Immature natural killer cell (primary cell): Measurements from ENCODE around the gene ASPHD2. TPM values are rescaled to one million over a fixed set of nuclear protein-coding genes. Genes with fewer than 3 reads are reported as not detected.

ENCODE experiments used
- DNase-seq, 3 donors: peaks; one replicate each; pipeline ENCODE4 v3.0.0; 2022; ENCODE audit warnings: mixed read lengths in 1 of 3
- H3K27ac Mint-ChIP-seq, 6 donors: one replicate each; pipeline ENCODE4 v1.8.0; 2020; ENCODE audit warnings: mixed read lengths in 6 of 6, mild to moderate bottlenecking in 5 of 6, inconsistent platforms in 4 of 6, moderate library complexity in 3 of 6
- H3K27me3 Mint-ChIP-seq, 3 donors: one replicate each; pipeline ENCODE4 v1.8.0; 2020 to 2021; ENCODE audit warnings: low read depth in 3 of 3, mild to moderate bottlenecking in 3 of 3, mixed read lengths in 3 of 3, moderate library complexity in 3 of 3, inconsistent platforms in 1 of 3
- H3K36me3 Mint-ChIP-seq, 3 donors: one replicate each; pipeline ENCODE4 v1.8.0; 2020; ENCODE audit warnings: mixed read lengths in 3 of 3, inconsistent platforms in 2 of 3, mild to moderate bottlenecking in 2 of 3
- H3K4me1 Mint-ChIP-seq, 2 donors: one replicate each; pipeline ENCODE4 v1.8.0; 2020; ENCODE audit warnings: inconsistent platforms in 2 of 2, mild to moderate bottlenecking in 2 of 2, mixed read lengths in 2 of 2, moderate library complexity in 1 of 2
- H3K4me3 Mint-ChIP-seq, 5 donors: one replicate each; pipeline ENCODE4 v1.8.0; 2020; ENCODE audit warnings: mild to moderate bottlenecking in 5 of 5, mixed read lengths in 5 of 5, inconsistent platforms in 3 of 5, moderate library complexity in 3 of 5
- H3K9me3 Mint-ChIP-seq, 6 donors: one replicate each; pipeline ENCODE4 v1.8.0; 2020; ENCODE audit warnings: mild to moderate bottlenecking in 6 of 6, mixed read lengths in 6 of 6, inconsistent platforms in 4 of 6, moderate library complexity in 3 of 6
- polyA plus RNA-seq, 3 donors: library from polyadenylated mRNA; unstranded; fragments of 300-500 nt; fragmentation: Illumina TruSeq; gene quantifications; one replicate each; pipeline ENCODE4 v1.2.3, GENCODE V29; 2021

Gene ASPHD2
- polyA plus RNA-seq, 3 donors from 2014 or later, result 1.5 to 2.2 (median 1.8) TPM

DNA sequence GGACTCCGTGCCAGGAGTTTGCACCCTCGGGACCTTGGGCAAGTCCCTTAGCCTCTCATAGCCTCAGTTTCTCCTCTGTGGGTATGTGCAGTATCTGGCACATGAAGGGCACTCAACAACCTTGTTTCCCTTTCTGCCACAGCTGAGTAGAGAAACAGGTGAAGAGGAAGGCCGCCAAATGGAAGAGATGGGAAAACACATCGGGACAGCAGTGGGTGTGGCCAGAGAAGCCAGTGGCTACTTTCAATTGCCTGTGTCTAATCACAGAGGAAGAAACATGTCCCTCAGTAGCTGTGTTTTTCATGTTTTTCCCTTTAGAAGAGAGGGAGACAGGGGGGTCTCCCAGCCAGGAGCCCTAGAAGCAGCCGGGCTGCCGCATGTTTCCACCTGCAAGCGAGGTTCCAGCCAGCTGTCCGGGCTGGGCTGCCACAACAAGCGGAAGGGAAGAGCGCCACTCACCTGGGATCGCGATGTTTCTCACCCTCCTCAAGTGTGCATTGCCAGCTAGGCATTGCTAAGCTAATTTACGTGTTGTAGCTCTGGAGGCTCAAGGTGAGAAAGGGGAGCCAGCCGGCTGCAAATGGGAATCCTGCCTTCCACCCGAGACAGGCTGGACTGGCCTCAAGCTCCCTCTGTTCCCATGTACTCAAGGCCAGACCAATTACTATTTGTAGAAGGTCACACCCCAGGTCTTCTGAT, 16.7 kb downstream of the ASPHD2 start:
- no peak overlapping the region for H3K4me3 Mint-ChIP-seq
- no peaks in the 10 kb centered on the region for H3K9me3 Mint-ChIP-seq
- no peak for DNase-seq
- H3K27me3 Mint-ChIP-seq, result peaks cover 0 to 2% (median 0%) of the 10 kb centered on the region in 3 donors
- H3K36me3 Mint-ChIP-seq, result peaks cover 0 to 4% (median 3%) of the 10 kb centered on the region in 3 donors
- H3K27ac Mint-ChIP-seq, result no peak overlapping the region
- H3K4me1 Mint-ChIP-seq, result no peaks in the 10 kb centered on the region

DNA sequence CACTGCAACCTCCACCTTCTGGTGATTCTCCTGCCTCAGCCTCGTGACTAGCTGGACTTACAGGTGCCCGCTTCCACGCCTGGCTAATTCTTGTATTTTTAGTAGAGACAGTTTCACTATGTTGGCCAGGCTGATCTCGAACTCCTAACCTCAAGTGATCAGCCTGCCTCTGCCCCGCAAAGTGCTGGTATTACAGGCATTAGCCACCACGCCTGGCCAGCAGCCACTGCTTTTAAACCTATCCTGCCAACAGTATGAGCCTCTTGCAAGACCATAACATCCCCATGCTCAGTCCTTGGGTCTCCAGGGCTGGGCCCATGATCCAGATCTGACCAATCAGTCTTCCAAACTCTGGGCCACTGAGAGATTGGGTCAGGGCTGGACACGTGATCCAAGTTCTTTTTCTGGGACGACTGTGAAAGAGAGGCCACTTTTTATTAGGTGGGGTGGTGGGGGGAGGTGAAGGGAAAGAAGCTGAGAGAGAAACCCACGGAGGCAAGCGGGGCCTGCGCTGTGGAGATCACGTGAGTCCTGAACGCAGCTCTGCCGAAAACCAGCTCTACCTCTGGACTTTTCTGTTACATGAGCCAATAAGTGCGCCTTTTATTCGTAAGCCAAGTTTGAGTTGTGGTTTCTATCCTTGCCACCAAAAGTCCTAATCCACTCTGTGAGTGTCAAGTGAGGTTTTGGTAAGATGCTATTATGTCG, 17.9 kb downstream of the ASPHD2 start:
- Mint-ChIP-seq H3K4me1 (no peaks in the 10 kb centered on the region), H3K4me3 (no peak overlapping the region), H3K27ac (no peak overlapping the region), H3K9me3 (no peaks in the 10 kb centered on the region), H3K36me3 (peaks cover 7 to 10% (median 7%) of the 10 kb centered on the region in 3 donors), H3K27me3 (peaks cover 0 to 2% (median 0%) of the 10 kb centered on the region in 3 donors)
- DNase-seq, result no peak

GRCh38 chr22:26447584-26448329, 18.7 kb downstream of the ASPHD2 start:
- Mint-ChIP-seq H3K4me3 (no peak overlapping the region), H3K27ac (no peak overlapping the region), H3K9me3 (no peaks in the 10 kb centered on the region), H3K36me3 (peaks cover 7 to 10% (median 7%) of the 10 kb centered on the region in 3 donors), H3K4me1 (no peaks in the 10 kb centered on the region), H3K27me3 (peaks cover 0 to 4% (median 0%) of the 10 kb centered on the region in 3 donors)
- DNase-seq, result no peak

GRCh38 chr22:26448334-26448733, 19.3 kb downstream of the ASPHD2 start:
- Mint-ChIP-seq H3K27ac (no peak overlapping the region), H3K36me3 (peaks cover 5 to 10% (median 7%) of the 10 kb centered on the region in 3 donors), H3K4me1 (no peaks in the 10 kb centered on the region), H3K4me3 (no peak overlapping the region), H3K9me3 (no peaks in the 10 kb centered on the region), H3K27me3 (peaks cover 0 to 4% (median 0%) of the 10 kb centered on the region in 3 donors)
- DNase-seq, result no peak

DNA sequence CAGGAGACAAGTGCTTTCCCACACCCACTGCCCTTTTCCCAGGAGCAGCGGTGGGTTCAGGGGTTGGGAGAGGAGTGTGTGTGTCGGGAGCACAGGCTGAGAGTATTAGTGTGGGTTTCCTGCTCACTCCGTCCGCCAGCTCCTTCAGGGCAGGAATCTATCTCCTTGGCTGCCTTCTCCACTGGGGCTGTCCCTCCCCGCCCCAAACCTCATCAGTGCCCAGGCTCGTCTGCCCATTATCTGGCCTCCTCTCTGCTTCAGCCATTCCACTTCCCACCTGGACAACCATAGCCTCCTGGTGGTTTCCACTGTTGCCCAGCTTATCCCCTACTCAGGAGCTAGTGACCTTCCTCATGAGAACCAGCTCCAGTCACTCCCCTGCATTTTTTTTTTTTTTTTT, 19.9 kb downstream of the ASPHD2 start:
- Mint-ChIP-seq H3K4me3 (no peak overlapping the region), H3K9me3 (no peaks in the 10 kb centered on the region), H3K27me3 (peaks cover 0 to 4% (median 0%) of the 10 kb centered on the region in 3 donors), H3K36me3 (peaks cover 7 to 10% (median 7%) of the 10 kb centered on the region in 3 donors), H3K4me1 (no peaks in the 10 kb centered on the region), H3K27ac (peak overlapping the region in 1 of 6 donors; percentile 45)
- DNase-seq, result no peak

- Mint-ChIP-seq H3K27me3 (peaks cover 0 to 4% (median 0%) of the 10 kb centered on the region in 3 donors), H3K27ac (no peak overlapping the region), H3K4me1 (no peaks in the 10 kb centered on the region), H3K9me3 (no peaks in the 10 kb centered on the region), H3K36me3 (peaks cover 7 to 13% (median 11%) of the 10 kb centered on the region in 3 donors), H3K4me3 (no peak overlapping the region)
- DNase-seq, result no peak
Measured at GRCh38 chr22:26450453-26451185, 21.6 kb downstream of the ASPHD2 start.

GRCh38 chr22:26452236-26453016, 23.4 kb downstream of the ASPHD2 start:
- no peak for DNase-seq
- Mint-ChIP-seq H3K4me3 (no peak overlapping the region), H3K27me3 (peaks cover 0 to 4% (median 0%) of the 10 kb centered on the region in 3 donors), H3K4me1 (no peaks in the 10 kb centered on the region), H3K27ac (peak overlapping the region in 1 of 6 donors; percentile 34), H3K36me3 (peaks cover 12 to 17% (median 16%) of the 10 kb centered on the region in 3 donors), H3K9me3 (no peaks in the 10 kb centered on the region)

DNA sequence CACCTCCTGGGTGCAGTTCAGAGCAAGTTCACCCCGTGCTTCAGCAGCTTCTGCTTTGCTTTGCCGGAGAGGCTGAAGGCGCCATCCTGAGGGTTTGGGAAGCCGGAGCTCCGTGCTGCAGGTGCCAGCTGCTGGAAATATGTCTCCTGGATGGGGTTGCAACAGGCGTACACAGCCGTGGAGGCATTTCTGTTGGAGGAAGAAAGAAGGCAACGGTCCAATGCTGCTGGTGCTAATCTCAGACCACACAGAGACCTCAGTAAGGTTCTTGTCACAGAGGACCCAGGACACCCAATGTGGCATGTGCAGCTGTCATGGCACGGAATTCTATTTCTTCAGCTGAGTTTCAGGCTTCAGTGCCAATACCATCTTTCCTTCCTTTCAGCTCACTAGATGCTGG, 24.2 kb downstream of the ASPHD2 start:
- Mint-ChIP-seq H3K4me3 (no peak overlapping the region), H3K4me1 (no peaks in the 10 kb centered on the region), H3K9me3 (no peaks in the 10 kb centered on the region), H3K27me3 (peaks cover 0 to 4% (median 0%) of the 10 kb centered on the region in 3 donors), H3K36me3 (peaks cover 15 to 22% (median 20%) of the 10 kb centered on the region in 3 donors), H3K27ac (peak overlapping the region in 1 of 6 donors; percentile 13)
- no peak for DNase-seq

- Mint-ChIP-seq H3K4me1 (no peaks in the 10 kb centered on the region), H3K9me3 (no peaks in the 10 kb centered on the region), H3K4me3 (no peak overlapping the region), H3K27me3 (peaks cover 0 to 2% (median 0%) of the 10 kb centered on the region in 3 donors), H3K36me3 (peaks cover 15 to 22% (median 20%) of the 10 kb centered on the region in 3 donors), H3K27ac (peak overlapping the region in 1 of 6 donors; percentile 13)
- DNase-seq, result no peak
Measured at GRCh38 chr22:26453812-26454500, 24.9 kb downstream of the ASPHD2 start.

GRCh38 chr22:26457661-26458272, 28.7 kb downstream of the ASPHD2 start:
- peaks cover 12 to 23% (median 16%) of the 10 kb centered on the region in 3 donors for H3K36me3 Mint-ChIP-seq
- H3K4me3 Mint-ChIP-seq, result no peak overlapping the region
- H3K27ac Mint-ChIP-seq, result no peak overlapping the region
- H3K4me1 Mint-ChIP-seq, result no peaks in the 10 kb centered on the region
- no peak for DNase-seq
- no peaks in the 10 kb centered on the region for H3K9me3 Mint-ChIP-seq
- H3K27me3 Mint-ChIP-seq, result no peaks in the 10 kb centered on the region

GRCh38 chr22:26460202-26460601, 31.1 kb downstream of the ASPHD2 start:
- Mint-ChIP-seq H3K27ac (no peak overlapping the region), H3K4me3 (no peak overlapping the region), H3K9me3 (no peaks in the 10 kb centered on the region), H3K27me3 (peaks cover 0 to 2% (median 0%) of the 10 kb centered on the region in 3 donors), H3K4me1 (no peaks in the 10 kb centered on the region), H3K36me3 (peaks cover 9 to 34% (median 13%) of the 10 kb centered on the region in 3 donors)
- DNase-seq, result no peak
